ENCODE measurements around the gene FGD2. TPM values are rescaled to one million over a fixed set of nuclear protein-coding genes. Genes with fewer than 3 reads are reported as not detected.
A peak's percentile ranks its signal among the peaks of the same experiment; 100 is the strongest.

Gene FGD2
- total and polyA plus RNA-seq, 10 of the 15 experiments (the other 5 are each of a cell fraction or from before 2014, with no cell fraction given) = 5.2 to 88.1 (median 33.2) TPM

DNA sequence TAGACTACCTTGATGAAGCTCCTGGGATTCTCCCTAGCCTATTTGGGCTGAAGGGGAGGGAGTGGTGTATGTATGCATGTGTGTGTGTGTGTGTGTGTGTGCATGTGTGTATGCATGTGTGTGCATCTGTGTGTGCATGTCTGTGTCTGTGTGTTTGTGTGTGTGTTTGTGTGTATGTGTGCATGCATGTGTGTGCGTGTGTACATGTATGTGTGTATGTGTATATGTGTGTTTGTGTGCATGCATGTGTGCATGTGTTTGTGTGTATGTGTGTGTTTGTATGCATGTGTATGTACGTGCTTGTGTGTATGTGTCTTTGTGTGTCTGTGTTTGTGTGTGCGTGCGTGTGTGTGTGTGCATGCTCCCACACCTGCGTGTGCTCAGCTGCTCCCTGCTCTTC, 15.4 kb downstream of the FGD2 start:
- in situ Hi-C loops (cut with MboI) = loop anchor here (10.0 kb wide), 2 partner anchors 154 to 184 kb away; partner anchors contain the start of gene PIM1
- TF ChIP-seq HDGF (IDR thresholded peaks at IDR 0.05) = peak; percentile 61; the same call in 1 of the 2 replicates
- TF ChIP-seq MYC (IDR thresholded peaks at IDR 0.05; ENCODE audit: insufficient read depth, insufficient read length, insufficient replicate concordance, low read length, severe bottlenecking) = no peak
- Histone ChIP-seq H2AFZ (ENCODE audit: control insufficient read depth, low read depth, low read length) (no peak overlapping the region), H3K27ac (ENCODE audit: control insufficient read depth, insufficient read depth) (no peak overlapping the region), H3K9me3 (replicated peaks; ENCODE audit: control insufficient read depth, insufficient read depth, low read length) (no peaks in the 10 kb centered on the region), H3K4me3 (no peak overlapping the region), H3K4me2 (ENCODE audit: control insufficient read depth, insufficient read depth) (no peak overlapping the region), H3K9ac (ENCODE audit: control insufficient read depth, insufficient read depth, low read length) (no peak overlapping the region), H3K27me3 (replicated peaks in 1 of 2; ENCODE audit: control insufficient read depth in 2 of 2, insufficient read depth in 2 of 2, low read length in 1 of 2) (no peaks in the 10 kb centered on the region), H3K36me3 (ENCODE audit: control insufficient read depth in 2 of 2, insufficient read depth in 2 of 2, low read length in 1 of 2) (peaks cover 12 to 24% of the 10 kb centered on the region in 2 experiments), H3K79me2 (ENCODE audit: control insufficient read depth, insufficient read depth, low read length) (no peaks in the 10 kb centered on the region), H3K4me1 (ENCODE audit: control insufficient read depth, insufficient read depth, low read length) (peaks cover 7% of the 10 kb centered on the region; the same call in 1 of the 2 replicates), H4K20me1 (ENCODE audit: control insufficient read depth, insufficient read depth) (peaks cover 3% of the 10 kb centered on the region; the same call in 1 of the 2 replicates)
- intact Hi-C loops (cut with micrococcal nuclease; ENCODE audit: unreplicated experiment) = no loop called here
- DNase-seq (ENCODE audit: low read depth, low spot score) = no peak
- RAD21 ChIA-PET (ENCODE audit: unreplicated experiment) = interaction anchor here (1.1 to 5.3 kb wide), 2 partner anchors 152 to 255 kb away, joined by 3 to 76 read pairs; partner anchors contain the start of gene PIM1
- POLR2A ChIA-PET = interaction anchor here (2.7 kb wide), 1 partner anchor 14 kb away, joined by 6 read pairs; no protein-coding TSS in a partner anchor
- SMC1A ChIA-PET (ENCODE audit: uncharacterized antibody, unreplicated experiment) = interaction anchor here (1.0 to 5.1 kb wide), 7 partner anchors 8 to 192 kb away, joined by 3 to 66 read pairs (median 9); partner anchors contain the start of gene PIM1
- CTCF ChIA-PET = interaction anchor here (0.6 to 7.5 kb wide), 10 partner anchors 9 to 189 kb away, joined by 3 to 135 read pairs (median 42); partner anchors contain the start of genes C6orf89, FGD2 and PIM1
- FAIRE-seq = peak; percentile 69
- WGBS (ENCODE audit: insufficient coverage, insufficient replicate concordance, low lambda C conversion rate, missing lambda C conversion rate) = 99% methylated on average over 5 of the region's 5 CpGs
- no peak for ATAC-seq
- BruUV-seq (replicated peaks) = no TSS peak

DNA sequence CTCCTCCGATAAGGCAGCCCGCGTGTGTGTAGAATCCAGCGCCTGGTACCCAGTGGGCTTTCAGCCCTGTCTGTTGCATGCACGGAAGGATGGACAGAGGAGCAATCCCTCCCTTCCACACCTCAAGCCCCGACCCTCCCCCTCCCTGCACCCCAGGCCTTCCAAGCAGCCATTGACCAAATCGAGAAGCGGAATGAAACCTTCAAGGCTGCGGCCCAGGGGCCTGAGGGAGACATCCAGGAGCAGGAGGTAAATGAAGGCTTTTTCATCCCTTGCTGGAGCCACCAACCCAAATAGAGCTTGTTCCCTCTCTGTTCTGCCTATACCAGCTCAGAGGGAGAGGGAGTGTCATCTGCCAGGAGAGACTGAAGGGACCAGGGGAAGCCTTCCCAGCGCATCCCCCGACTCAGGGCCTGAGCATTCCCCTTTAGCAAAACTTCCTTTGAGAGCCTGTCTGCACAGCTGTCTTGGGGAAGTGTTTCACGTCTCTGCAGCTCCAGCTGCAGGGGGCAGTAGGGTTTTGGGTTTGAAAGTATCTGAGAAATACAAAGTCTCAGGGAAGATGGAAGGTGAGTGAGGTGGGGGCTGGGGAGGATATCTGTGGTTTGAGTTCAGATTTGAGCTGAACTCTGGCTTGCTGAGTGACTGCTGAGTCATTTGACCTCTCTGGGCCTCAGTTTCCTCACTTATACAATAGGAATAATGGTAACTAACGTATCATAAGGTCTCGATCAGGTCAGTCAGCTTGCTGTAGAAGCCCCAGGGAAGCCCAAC, 16.1 kb downstream of the FGD2 start:
- H3K27ac ChIP-seq (ENCODE audit: control insufficient read depth, insufficient read depth) = no peak overlapping the region
- DNase-seq (ENCODE audit: low read depth, low spot score) (no peak), FAIRE-seq (no peak), ATAC-seq (no peak)
- peaks cover 3% of the 10 kb centered on the region; the same call in 1 of the 2 replicates for H4K20me1 ChIP-seq (ENCODE audit: control insufficient read depth, insufficient read depth)
- no peak overlapping the region for H3K4me3 ChIP-seq
- H2AFZ ChIP-seq (ENCODE audit: control insufficient read depth, low read depth, low read length) = no peak overlapping the region
- intact Hi-C loops (cut with micrococcal nuclease; ENCODE audit: unreplicated experiment) (no loop called here), in situ Hi-C loops (cut with MboI) (loop anchor here (10.0 kb wide), 2 partner anchors 153 to 183 kb away; partner anchors contain the start of gene PIM1)
- CTCF ChIA-PET = interaction anchor here (0.6 to 7.5 kb wide), 7 partner anchors 8 to 188 kb away, joined by 3 to 135 read pairs (median 19); partner anchors contain the start of gene C6orf89
- no peaks in the 10 kb centered on the region for H3K79me2 ChIP-seq (ENCODE audit: control insufficient read depth, insufficient read depth, low read length)
- H3K9ac ChIP-seq (ENCODE audit: control insufficient read depth, insufficient read depth, low read length) = no peak overlapping the region
- no peaks in the 10 kb centered on the region for H3K27me3 ChIP-seq (replicated peaks in 1 of 2; ENCODE audit: control insufficient read depth in 2 of 2, insufficient read depth in 2 of 2, low read length in 1 of 2)
- SMC1A ChIA-PET (ENCODE audit: uncharacterized antibody, unreplicated experiment) = interaction anchor here (1.3 to 5.1 kb wide), 3 partner anchors 150 to 192 kb away, joined by 4 to 66 read pairs (median 4); partner anchors contain the start of gene PIM1
- H3K4me2 ChIP-seq (ENCODE audit: control insufficient read depth, insufficient read depth) = no peak overlapping the region
- peaks cover 7% of the 10 kb centered on the region; the same call in 1 of the 2 replicates for H3K4me1 ChIP-seq (ENCODE audit: control insufficient read depth, insufficient read depth, low read length)
- no peaks in the 10 kb centered on the region for H3K9me3 ChIP-seq (replicated peaks; ENCODE audit: control insufficient read depth, insufficient read depth, low read length)
- BruUV-seq (replicated peaks) = no TSS peak
- RAD21 ChIA-PET (ENCODE audit: unreplicated experiment) = interaction anchor here (5.3 kb wide), 1 partner anchor 151 kb away, joined by 76 read pairs; the partner anchor contains the start of gene PIM1
- 90% methylated on average over 14 of the region's 14 CpGs for WGBS (ENCODE audit: insufficient coverage, insufficient replicate concordance, low lambda C conversion rate, missing lambda C conversion rate)
- POLR2A ChIA-PET = interaction anchor here (2.7 kb wide), 1 partner anchor 15 kb away, joined by 6 read pairs; no protein-coding TSS in a partner anchor
- peaks cover 12 to 20% of the 10 kb centered on the region in 2 experiments for H3K36me3 ChIP-seq (ENCODE audit: control insufficient read depth in 2 of 2, insufficient read depth in 2 of 2, low read length in 1 of 2)
- TF ChIP-seq POU2F2 (IDR thresholded peaks at IDR 0.05; ENCODE audit: borderline replicate concordance, low read depth, low read length) (no peak), KAT2A (conservative IDR thresholded peaks at IDR 0.05; ENCODE audit: control insufficient read depth, low read depth, low read length) (no peak), SPI1 (IDR thresholded peaks at IDR 0.05; ENCODE audit: borderline replicate concordance, insufficient read depth, low read depth, low read length) (no peak), STAT3 (IDR thresholded peaks at IDR 0.05; ENCODE audit: low read depth, low read length) (no peak), RAD21 (IDR thresholded peaks at IDR 0.05; ENCODE audit: insufficient read depth, low read depth, low read length) (peak; percentile 69), TARDBP (IDR thresholded peaks at IDR 0.05; ENCODE audit: borderline replicate concordance) (no peak)
- TF ChIP-seq, protein P1, sequence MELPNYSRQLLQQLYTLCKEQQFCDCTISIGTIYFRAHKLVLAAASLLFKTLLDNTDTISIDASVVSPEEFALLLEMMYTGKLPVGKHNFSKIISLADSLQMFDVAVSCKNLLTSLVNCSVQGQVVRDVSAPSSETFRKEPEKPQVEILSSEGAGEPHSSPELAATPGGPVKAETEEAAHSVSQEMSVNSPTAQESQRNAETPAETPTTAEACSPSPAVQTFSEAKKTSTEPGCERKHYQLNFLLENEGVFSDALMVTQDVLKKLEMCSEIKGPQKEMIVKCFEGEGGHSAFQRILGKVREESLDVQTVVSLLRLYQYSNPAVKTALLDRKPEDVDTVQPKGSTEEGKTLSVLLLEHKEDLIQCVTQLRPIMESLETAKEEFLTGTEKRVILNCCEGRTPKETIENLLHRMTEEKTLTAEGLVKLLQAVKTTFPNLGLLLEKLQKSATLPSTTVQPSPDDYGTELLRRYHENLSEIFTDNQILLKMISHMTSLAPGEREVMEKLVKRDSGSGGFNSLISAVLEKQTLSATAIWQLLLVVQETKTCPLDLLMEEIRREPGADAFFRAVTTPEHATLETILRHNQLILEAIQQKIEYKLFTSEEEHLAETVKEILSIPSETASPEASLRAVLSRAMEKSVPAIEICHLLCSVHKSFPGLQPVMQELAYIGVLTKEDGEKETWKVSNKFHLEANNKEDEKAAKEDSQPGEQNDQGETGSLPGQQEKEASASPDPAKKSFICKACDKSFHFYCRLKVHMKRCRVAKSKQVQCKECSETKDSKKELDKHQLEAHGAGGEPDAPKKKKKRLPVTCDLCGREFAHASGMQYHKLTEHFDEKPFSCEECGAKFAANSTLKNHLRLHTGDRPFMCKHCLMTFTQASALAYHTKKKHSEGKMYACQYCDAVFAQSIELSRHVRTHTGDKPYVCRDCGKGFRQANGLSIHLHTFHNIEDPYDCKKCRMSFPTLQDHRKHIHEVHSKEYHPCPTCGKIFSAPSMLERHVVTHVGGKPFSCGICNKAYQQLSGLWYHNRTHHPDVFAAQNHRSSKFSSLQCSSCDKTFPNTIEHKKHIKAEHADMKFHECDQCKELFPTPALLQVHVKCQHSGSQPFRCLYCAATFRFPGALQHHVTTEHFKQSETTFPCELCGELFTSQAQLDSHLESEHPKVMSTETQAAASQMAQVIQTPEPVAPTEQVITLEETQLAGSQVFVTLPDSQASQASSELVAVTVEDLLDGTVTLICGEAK (IDR thresholded peaks at IDR 0.05; ENCODE audit: borderline replicate concordance) = no peak
